Measurements from ENCODE around the gene KCNQ1OT1. TPM values are rescaled to one million over a fixed set of nuclear protein-coding genes. Genes with fewer than 3 reads are reported as not detected.

The KCNQ1OT1 gene
- total RNA-seq, 4 donors from 2014 or later = 2.5 to 4.5 (median 3.1) TPM

DNA sequence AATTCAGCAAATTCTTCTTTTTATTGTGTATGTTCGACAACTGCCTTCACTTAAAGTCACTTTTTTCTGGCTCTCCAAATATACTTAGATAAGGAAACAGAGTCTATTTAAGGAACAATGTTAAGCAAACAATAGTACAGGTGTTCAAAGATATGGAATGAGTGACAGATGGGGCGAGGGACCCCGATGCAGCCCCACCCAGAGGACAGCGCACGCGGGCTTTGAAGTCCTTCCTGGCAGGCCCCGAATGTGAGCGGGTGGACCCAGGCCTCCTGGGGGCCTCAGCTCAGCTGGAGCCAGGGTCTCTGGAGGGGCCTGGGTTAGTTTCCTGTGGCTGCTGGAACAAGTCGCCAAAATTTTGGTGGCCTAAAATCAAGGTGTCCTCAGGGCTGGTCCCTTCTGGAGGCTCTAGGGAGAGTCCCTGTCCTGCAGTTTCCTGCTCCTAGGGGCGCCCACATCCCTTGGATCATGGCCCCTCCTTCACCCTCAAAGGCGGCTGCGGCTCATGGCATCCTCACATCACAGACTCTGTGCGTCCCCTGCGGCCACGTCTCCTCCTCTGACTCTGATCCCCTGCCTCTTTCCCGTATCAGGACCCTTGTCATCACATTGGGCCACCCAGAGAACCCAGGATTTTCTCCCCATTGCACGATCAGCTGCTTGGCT lies 40.6 kb upstream of the KCNQ1OT1 start:
- no peak for DNase-seq (ENCODE audit: low spot score in 2 of 2)
- Histone ChIP-seq H3K4me3 (no peak overlapping the region), H3K36me3 (no peaks in the 10 kb centered on the region), H3K27ac (no peak overlapping the region), H3K4me1 (peaks cover 7% of the 10 kb centered on the region), H3K9me3 (no peaks in the 10 kb centered on the region), H3K27me3 (no peaks in the 10 kb centered on the region)
- WGBS = 86% methylated on average over 16 of the region's 17 CpGs
- TF ChIP-seq POLR2AphosphoS5 (IDR thresholded peaks at IDR 0.05) = no peak
- TF ChIP-seq POLR2A (IDR thresholded peaks at IDR 0.05) = no peak
- TF ChIP-seq EP300 (IDR thresholded peaks at IDR 0.05) = no peak
- TF ChIP-seq, protein P1, sequence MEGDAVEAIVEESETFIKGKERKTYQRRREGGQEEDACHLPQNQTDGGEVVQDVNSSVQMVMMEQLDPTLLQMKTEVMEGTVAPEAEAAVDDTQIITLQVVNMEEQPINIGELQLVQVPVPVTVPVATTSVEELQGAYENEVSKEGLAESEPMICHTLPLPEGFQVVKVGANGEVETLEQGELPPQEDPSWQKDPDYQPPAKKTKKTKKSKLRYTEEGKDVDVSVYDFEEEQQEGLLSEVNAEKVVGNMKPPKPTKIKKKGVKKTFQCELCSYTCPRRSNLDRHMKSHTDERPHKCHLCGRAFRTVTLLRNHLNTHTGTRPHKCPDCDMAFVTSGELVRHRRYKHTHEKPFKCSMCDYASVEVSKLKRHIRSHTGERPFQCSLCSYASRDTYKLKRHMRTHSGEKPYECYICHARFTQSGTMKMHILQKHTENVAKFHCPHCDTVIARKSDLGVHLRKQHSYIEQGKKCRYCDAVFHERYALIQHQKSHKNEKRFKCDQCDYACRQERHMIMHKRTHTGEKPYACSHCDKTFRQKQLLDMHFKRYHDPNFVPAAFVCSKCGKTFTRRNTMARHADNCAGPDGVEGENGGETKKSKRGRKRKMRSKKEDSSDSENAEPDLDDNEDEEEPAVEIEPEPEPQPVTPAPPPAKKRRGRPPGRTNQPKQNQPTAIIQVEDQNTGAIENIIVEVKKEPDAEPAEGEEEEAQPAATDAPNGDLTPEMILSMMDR (IDR thresholded peaks at IDR 0.05) = no peak

GRCh38 chr11:2739531-2740274 lies 39.9 kb upstream of the KCNQ1OT1 start:
- Histone ChIP-seq H3K4me1 (peaks cover 7% of the 10 kb centered on the region), H3K4me3 (no peak overlapping the region), H3K9me3 (no peaks in the 10 kb centered on the region), H3K36me3 (no peaks in the 10 kb centered on the region), H3K27ac (no peak overlapping the region), H3K27me3 (no peaks in the 10 kb centered on the region)
- WGBS = 95% methylated on average over 10 of the region's 18 CpGs
- no peak for TF ChIP-seq EP300 (IDR thresholded peaks at IDR 0.05)
- TF ChIP-seq, protein P1 (IDR thresholded peaks at IDR 0.05) = no peak
- no peak for TF ChIP-seq POLR2A (IDR thresholded peaks at IDR 0.05)
- no peak for TF ChIP-seq POLR2AphosphoS5 (IDR thresholded peaks at IDR 0.05)
- no peak for DNase-seq (ENCODE audit: low spot score in 2 of 2)

GRCh38 chr11:2738551-2739431 lies 39.0 kb upstream of the KCNQ1OT1 start:
- no peak for DNase-seq (ENCODE audit: low spot score in 2 of 2)
- Histone ChIP-seq H3K4me1 (peaks cover 7% of the 10 kb centered on the region), H3K36me3 (no peaks in the 10 kb centered on the region), H3K27me3 (no peaks in the 10 kb centered on the region), H3K4me3 (no peak overlapping the region), H3K9me3 (no peaks in the 10 kb centered on the region), H3K27ac (no peak overlapping the region)
- no peak for TF ChIP-seq POLR2AphosphoS5 (IDR thresholded peaks at IDR 0.05)
- no peak for TF ChIP-seq POLR2A (IDR thresholded peaks at IDR 0.05)
- no peak for TF ChIP-seq EP300 (IDR thresholded peaks at IDR 0.05)
- TF ChIP-seq, protein P1 (IDR thresholded peaks at IDR 0.05) = no peak
- 95% methylated on average over 4 of the region's 14 CpGs for WGBS

- WGBS = 70% methylated on average over 5 of the region's 5 CpGs
- H3K4me1 ChIP-seq = peaks cover 7% of the 10 kb centered on the region
- no peaks in the 10 kb centered on the region for H3K27me3 ChIP-seq
- no peaks in the 10 kb centered on the region for H3K36me3 ChIP-seq
- H3K9me3 ChIP-seq = no peaks in the 10 kb centered on the region
- no peak overlapping the region for H3K4me3 ChIP-seq
- no peak overlapping the region for H3K27ac ChIP-seq
- no peak for TF ChIP-seq POLR2AphosphoS5 (IDR thresholded peaks at IDR 0.05)
- TF ChIP-seq EP300 (IDR thresholded peaks at IDR 0.05) = no peak
- no peak for TF ChIP-seq POLR2A (IDR thresholded peaks at IDR 0.05)
- TF ChIP-seq, protein P1 (IDR thresholded peaks at IDR 0.05) = no peak
- no peak for DNase-seq (ENCODE audit: low spot score in 2 of 2)
These were observed 38.1 kb upstream of the KCNQ1OT1 start for GRCh38 chr11:2737866-2738265.
